HepG2 (cell line): Measurements from ENCODE around the gene VAC14. TPM values are rescaled to one million over a fixed set of nuclear protein-coding genes. Genes with fewer than 3 reads are reported as not detected.
A peak's percentile ranks its signal among the peaks of the same experiment; 100 is the strongest.

Experiments
- AKAP8 ChIP-seq: sonication (generic); formaldehyde crosslinking; IDR thresholded peaks from 2 replicates; pipeline ENCODE4 v1.5.1; 2020; ENCODE audit warnings: mild to moderate bottlenecking, missing genetic modification reagents
- BATF2 ChIP-seq: sonication (generic); formaldehyde crosslinking; IDR thresholded peaks from 2 replicates; pipeline ENCODE4 v1.8.0; 2022; ENCODE audit warnings: mild to moderate bottlenecking, missing genetic modification reagents, moderate library complexity
- CHCHD3 ChIP-seq: sonication (generic); formaldehyde crosslinking; IDR thresholded peaks from 2 replicates; pipeline ENCODE4 v1.8.0; 2022; ENCODE audit warnings: mild to moderate bottlenecking, missing genetic modification reagents, moderate library complexity
- KLF13 ChIP-seq: sonication (generic); formaldehyde crosslinking; IDR thresholded peaks from 2 replicates; pipeline ENCODE4 v1.4.0; 2020; ENCODE audit warnings: mild to moderate bottlenecking, missing genetic modification reagents
- MYC ChIP-seq: sonication (generic); formaldehyde crosslinking; IDR thresholded peaks from 2 replicates; pipeline ENCODE4 v1.9.0; 2021; ENCODE audit warnings: missing genetic modification reagents, borderline replicate concordance
- NFE2 ChIP-seq: sonication (generic); formaldehyde crosslinking; IDR thresholded peaks from 2 replicates; pipeline ENCODE4 v1.4.0; 2020; ENCODE audit warnings: missing genetic modification reagents
- NRL ChIP-seq: sonication (generic); formaldehyde crosslinking; IDR thresholded peaks from 2 replicates; pipeline ENCODE4 v1.5.0; 2020; ENCODE audit warnings: missing genetic modification reagents, mild to moderate bottlenecking, moderate library complexity, borderline replicate concordance
- SOX6 ChIP-seq, 2 experiments: fragments of 450-650 bp in 1 of 2; sonication (generic) in 1 of 2; formaldehyde crosslinking in 1 of 2; IDR thresholded peaks; 2 replicates each; pipeline versions ENCODE4 v1.4.0 to v1.6.1; 2017 to 2020; ENCODE audit warnings: antibody characterized with exemption in 1 of 2, mild to moderate bottlenecking in 1 of 2, missing genetic modification reagents in 1 of 2
- TERF1 ChIP-seq: sonication (generic); formaldehyde crosslinking; IDR thresholded peaks from 2 replicates; pipeline ENCODE4 v1.8.0; 2022; ENCODE audit warnings: mild to moderate bottlenecking, missing genetic modification reagents, moderate library complexity
- ZBTB38 ChIP-seq: sonication (generic); formaldehyde crosslinking; IDR thresholded peaks from 2 replicates; pipeline ENCODE4 v1.5.1; 2020; ENCODE audit warnings: mild to moderate bottlenecking, missing genetic modification reagents
- ZNF350 ChIP-seq: sonication (generic); formaldehyde crosslinking; IDR thresholded peaks from 2 replicates; pipeline ENCODE4 v1.4.0; 2020; ENCODE audit warnings: mild to moderate bottlenecking, low read depth, missing genetic modification reagents, borderline replicate concordance
- ZNF550 ChIP-seq: sonication (generic); formaldehyde crosslinking; IDR thresholded peaks from 2 replicates; pipeline ENCODE4 v1.4.0; 2020; ENCODE audit warnings: mild to moderate bottlenecking, missing genetic modification reagents, borderline replicate concordance
- ZNF556 ChIP-seq: sonication (generic); formaldehyde crosslinking; IDR thresholded peaks from 2 replicates; pipeline ENCODE4 v1.4.0; 2020; ENCODE audit warnings: mild to moderate bottlenecking, missing genetic modification reagents, borderline replicate concordance
- ZNF766 ChIP-seq: sonication (generic); formaldehyde crosslinking; IDR thresholded peaks from 2 replicates; pipeline ENCODE4 v1.5.0; 2020; ENCODE audit warnings: missing genetic modification reagents, borderline replicate concordance
- ZNF772 ChIP-seq: sonication (generic); formaldehyde crosslinking; IDR thresholded peaks from 2 replicates; pipeline ENCODE4 v1.5.0; 2020; ENCODE audit warnings: mild to moderate bottlenecking, missing genetic modification reagents
- polyA plus RNA-seq, 8 experiments: library from polyadenylated mRNA; depleted of rRNA in 3 of 8; stranded (reverse) in 7 of 8; unstranded in 1 of 8; fragments of >200 nt; fragmentation: Illumina TruSeq in 4 of 8; extraction: Trizol in 4 of 8; gene quantifications; 2 replicates each; pipeline versions ENCODE4 v1.2.1 to v1.2.3, GENCODE V29; 2011 to 2016; ENCODE audit warnings: low read depth in 4 of 8, missing spikeins in 1 of 8, mixed read lengths in 1 of 8; ENCODE audit not compliant: insufficient read depth in 1 of 8
- total RNA-seq, 5 experiments: library from RNA; depleted of rRNA; stranded (reverse); fragments of >200 nt; fragmentation: Illumina TruSeq; extraction: Trizol; gene quantifications; 2 replicates each; pipeline ENCODE4 v1.2.3, GENCODE V29; 2016; ENCODE audit warnings: low read depth in 1 of 5
- TF ChIP-seq, protein P1 (sequence below): sonication (generic); formaldehyde crosslinking; IDR thresholded peaks from 2 replicates; pipeline ENCODE4 v1.5.1; 2020; ENCODE audit warnings: missing genetic modification reagents, mild to moderate bottlenecking, borderline replicate concordance
- TF ChIP-seq, protein P2 (sequence below): sonication (generic); formaldehyde crosslinking; IDR thresholded peaks from 2 replicates; pipeline ENCODE4 v1.4.0; 2020; ENCODE audit warnings: missing genetic modification reagents, borderline replicate concordance

The VAC14 gene
- total and polyA plus RNA-seq, 2 of the 13 experiments (the other 11 are each of a cell fraction or from before 2014, with no cell fraction given) = 23.5 to 24.6 TPM

DNA sequence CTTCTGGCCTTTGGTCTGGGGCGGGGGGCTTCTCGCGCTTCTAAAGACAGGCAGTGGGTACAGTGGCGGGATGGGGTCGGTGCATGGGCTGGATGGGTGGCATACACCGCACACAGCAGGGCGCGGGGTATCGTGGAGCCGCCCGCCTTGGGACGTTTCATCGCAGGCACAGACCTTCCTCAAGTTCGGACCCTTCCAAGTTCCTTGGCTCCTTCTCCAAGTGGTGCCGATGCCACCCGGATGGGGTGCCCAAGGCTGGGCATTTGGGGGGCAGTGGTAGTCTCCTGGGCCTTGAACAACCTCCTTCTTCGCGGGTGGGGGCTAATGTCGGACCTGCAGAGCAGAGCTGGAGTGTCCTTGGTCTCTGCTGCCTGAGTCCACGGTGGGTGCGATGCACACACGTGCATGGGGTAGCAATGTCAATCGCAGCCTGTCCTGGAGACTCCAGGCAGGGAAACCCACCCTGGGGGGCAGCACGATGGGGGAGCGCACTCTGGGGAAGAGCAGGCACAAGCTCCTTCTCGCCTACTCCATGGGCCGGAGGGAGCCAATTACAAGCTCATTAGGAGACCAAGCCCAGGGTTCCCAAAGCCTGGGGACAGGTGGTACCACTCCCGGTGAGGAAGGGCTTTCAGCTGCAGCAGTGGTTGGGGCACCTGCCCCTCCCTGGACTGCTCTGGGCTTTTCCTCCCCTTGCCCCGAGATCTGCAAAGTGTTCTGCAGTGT is 114.4 kb downstream of the VAC14 start (continued):
- TF ChIP-seq, protein P1, sequence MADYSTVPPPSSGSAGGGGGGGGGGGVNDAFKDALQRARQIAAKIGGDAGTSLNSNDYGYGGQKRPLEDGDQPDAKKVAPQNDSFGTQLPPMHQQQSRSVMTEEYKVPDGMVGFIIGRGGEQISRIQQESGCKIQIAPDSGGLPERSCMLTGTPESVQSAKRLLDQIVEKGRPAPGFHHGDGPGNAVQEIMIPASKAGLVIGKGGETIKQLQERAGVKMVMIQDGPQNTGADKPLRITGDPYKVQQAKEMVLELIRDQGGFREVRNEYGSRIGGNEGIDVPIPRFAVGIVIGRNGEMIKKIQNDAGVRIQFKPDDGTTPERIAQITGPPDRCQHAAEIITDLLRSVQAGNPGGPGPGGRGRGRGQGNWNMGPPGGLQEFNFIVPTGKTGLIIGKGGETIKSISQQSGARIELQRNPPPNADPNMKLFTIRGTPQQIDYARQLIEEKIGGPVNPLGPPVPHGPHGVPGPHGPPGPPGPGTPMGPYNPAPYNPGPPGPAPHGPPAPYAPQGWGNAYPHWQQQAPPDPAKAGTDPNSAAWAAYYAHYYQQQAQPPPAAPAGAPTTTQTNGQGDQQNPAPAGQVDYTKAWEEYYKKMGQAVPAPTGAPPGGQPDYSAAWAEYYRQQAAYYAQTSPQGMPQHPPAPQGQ = 0 out of 2 replicates have a peak, but pooled peaks have one; percentile 39
- TF ChIP-seq ZNF772 (CRISPR knock-in tag) = 0 out of 2 replicates have a peak, but pooled peaks have one; percentile 2
- TF ChIP-seq TERF1 = 0 out of 2 replicates have a peak, but pooled peaks have one; percentile 22
- TF ChIP-seq, protein P2, sequence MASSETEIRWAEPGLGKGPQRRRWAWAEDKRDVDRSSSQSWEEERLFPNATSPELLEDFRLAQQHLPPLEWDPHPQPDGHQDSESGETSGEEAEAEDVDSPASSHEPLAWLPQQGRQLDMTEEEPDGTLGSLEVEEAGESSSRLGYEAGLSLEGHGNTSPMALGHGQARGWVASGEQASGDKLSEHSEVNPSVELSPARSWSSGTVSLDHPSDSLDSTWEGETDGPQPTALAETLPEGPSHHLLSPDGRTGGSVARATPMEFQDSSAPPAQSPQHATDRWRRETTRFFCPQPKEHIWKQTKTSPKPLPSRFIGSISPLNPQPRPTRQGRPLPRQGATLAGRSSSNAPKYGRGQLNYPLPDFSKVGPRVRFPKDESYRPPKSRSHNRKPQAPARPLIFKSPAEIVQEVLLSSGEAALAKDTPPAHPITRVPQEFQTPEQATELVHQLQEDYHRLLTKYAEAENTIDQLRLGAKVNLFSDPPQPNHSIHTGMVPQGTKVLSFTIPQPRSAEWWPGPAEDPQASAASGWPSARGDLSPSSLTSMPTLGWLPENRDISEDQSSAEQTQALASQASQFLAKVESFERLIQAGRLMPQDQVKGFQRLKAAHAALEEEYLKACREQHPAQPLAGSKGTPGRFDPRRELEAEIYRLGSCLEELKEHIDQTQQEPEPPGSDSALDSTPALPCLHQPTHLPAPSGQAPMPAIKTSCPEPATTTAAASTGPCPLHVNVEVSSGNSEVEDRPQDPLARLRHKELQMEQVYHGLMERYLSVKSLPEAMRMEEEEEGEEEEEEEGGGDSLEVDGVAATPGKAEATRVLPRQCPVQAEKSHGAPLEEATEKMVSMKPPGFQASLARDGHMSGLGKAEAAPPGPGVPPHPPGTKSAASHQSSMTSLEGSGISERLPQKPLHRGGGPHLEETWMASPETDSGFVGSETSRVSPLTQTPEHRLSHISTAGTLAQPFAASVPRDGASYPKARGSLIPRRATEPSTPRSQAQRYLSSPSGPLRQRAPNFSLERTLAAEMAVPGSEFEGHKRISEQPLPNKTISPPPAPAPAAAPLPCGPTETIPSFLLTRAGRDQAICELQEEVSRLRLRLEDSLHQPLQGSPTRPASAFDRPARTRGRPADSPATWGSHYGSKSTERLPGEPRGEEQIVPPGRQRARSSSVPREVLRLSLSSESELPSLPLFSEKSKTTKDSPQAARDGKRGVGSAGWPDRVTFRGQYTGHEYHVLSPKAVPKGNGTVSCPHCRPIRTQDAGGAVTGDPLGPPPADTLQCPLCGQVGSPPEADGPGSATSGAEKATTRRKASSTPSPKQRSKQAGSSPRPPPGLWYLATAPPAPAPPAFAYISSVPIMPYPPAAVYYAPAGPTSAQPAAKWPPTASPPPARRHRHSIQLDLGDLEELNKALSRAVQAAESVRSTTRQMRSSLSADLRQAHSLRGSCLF (CRISPR knock-in tag) = no peak
- peak; percentile 60 for TF ChIP-seq ZNF350 (CRISPR knock-in tag)
- TF ChIP-seq ZNF766 (CRISPR knock-in tag) = 0 out of 2 replicates have a peak, but pooled peaks have one; percentile 25
- TF ChIP-seq CHCHD3 (CRISPR knock-in tag) = peak; percentile 38; the same call in 1 of the 2 replicates
- no peak for TF ChIP-seq NFE2 (CRISPR knock-in tag)
- peak; percentile 89; the same call in 1 of the 2 replicates for TF ChIP-seq ZNF550 (CRISPR knock-in tag)
- peak; percentile 80 for TF ChIP-seq NRL
- no peak for TF ChIP-seq SOX6 (IDR thresholded peaks at IDR 0.05)
- TF ChIP-seq SOX6 (CRISPR knock-in tag; IDR thresholded peaks at IDR 0.05) = no peak
- TF ChIP-seq BATF2 (CRISPR knock-in tag) = no peak
- peak; percentile 29; the same call in 1 of the 2 replicates for TF ChIP-seq AKAP8
- TF ChIP-seq ZBTB38 (CRISPR knock-in tag) = peak; percentile 88
- 0 out of 2 replicates have a peak, but pooled peaks have one; percentile 5 for TF ChIP-seq MYC
- no peak for TF ChIP-seq ZNF556 (CRISPR knock-in tag)
- TF ChIP-seq KLF13 (CRISPR knock-in tag) = peak; percentile 78; the same call in 1 of the 2 replicates
